GM12874 (cell line): ENCODE measurements around the gene MAP3K15.

Experiments used
- CTCF ChIP-seq: IDR thresholded peaks from 2 replicates; pipeline ENCODE4 v1.5.1; 2011; ENCODE audit warnings: low read depth, mild to moderate bottlenecking, control low read depth, low read length, moderate library complexity; ENCODE audit not compliant: insufficient read depth

Gene MAP3K15

GRCh38 chrX:19375546-19375945 is 139.8 kb downstream of the MAP3K15 start:
- TF ChIP-seq CTCF, result no peak

- TF ChIP-seq CTCF, result no peak
Observed at GRCh38 chrX:19373351-19373891, 141.9 kb downstream of the MAP3K15 start.

- no peak for TF ChIP-seq CTCF
Observed at GRCh38 chrX:19372547-19373331, 142.6 kb downstream of the MAP3K15 start.

DNA sequence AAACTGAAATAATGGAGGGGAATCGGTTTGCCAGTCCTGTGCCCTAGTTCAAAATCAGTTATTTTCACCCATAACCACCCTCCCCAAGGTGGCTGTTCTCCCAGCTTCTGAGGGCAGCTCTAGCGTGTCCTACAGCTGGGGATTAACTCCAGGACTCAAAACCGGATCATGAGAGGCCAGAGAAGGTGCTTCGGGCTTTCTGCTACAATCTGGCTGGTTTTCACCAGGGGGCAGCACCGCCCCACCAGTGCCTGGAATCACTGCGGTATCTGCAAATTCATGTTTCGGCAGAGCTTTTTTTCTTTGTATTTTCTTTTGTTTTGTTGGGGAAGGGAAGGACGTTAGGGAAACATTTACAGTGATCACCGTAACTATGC is 143.2 kb downstream of the MAP3K15 start:
- TF ChIP-seq CTCF, result peak; percentile 62

DNA sequence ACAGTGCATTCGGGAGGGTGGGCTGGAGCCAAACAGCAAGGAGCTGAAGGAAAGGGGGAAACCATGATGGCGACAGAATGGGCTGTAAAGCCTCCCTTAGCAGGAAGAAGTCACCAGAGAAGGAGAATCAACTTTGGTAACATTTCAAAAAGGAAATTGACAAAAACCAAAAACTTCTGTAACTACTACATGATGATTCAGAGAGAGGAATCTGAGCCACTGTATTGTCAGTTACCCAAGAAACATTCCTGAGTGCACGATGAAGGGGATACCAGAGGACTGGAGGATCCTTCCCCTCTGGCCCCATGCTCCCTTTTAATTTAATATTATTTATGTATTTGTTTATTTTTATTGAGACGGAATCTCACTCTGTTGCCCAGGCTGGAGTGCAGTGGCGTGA is 145.2 kb downstream of the MAP3K15 start:
- TF ChIP-seq CTCF, result no peak

DNA sequence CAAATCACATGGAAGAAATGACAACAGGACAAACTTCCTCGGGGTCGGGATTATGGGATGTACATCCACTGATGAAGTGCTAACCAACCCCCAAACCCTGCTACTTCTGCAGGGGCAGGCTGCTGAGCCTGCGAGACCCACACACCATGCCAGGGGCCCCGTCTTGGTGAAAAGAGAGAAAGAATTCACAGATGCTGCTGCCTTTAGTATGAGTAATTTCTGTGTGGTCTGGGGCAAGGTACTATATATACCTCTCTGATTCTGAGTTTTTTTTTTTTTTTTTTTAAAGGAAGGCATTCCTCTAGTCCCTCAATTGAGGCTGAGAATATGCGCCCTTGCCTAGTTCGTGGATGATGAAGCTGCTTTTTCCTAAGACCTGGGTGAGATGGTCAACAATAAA is 146.7 kb downstream of the MAP3K15 start:
- TF ChIP-seq CTCF, result no peak

- no peak for TF ChIP-seq CTCF
Observed at GRCh38 chrX:19361701-19362100, 153.6 kb downstream of the MAP3K15 start.
